GM13976 (cell line): ENCODE results near the gene MCF2L2.
A peak's percentile ranks its signal among the peaks of the same experiment; 100 is the strongest.

ENCODE experiments used
- DNase-seq: peaks from one replicate; pipeline ENCODE4 v3.0.0; 2012; ENCODE audit warnings: low spot score
- CTCF ChIP-seq: IDR thresholded peaks from 2 replicates; pipeline ENCODE4 v1.5.1; 2012; ENCODE audit warnings: borderline replicate concordance, mild to moderate bottlenecking; ENCODE audit not compliant: insufficient read depth; ENCODE audit errors: extremely low read depth, missing control alignments, control extremely low read depth
- in situ Hi-C: fragments of 300-500 bp; cut with MboI; formaldehyde crosslinking; loops from one replicate; pipeline ENCODE4 v1.12.0; 2022; ENCODE audit warnings: low sequenced_read_pairs, mixed read lengths, inconsistent platforms; ENCODE audit not compliant: unreplicated experiment

The MCF2L2 gene

DNA sequence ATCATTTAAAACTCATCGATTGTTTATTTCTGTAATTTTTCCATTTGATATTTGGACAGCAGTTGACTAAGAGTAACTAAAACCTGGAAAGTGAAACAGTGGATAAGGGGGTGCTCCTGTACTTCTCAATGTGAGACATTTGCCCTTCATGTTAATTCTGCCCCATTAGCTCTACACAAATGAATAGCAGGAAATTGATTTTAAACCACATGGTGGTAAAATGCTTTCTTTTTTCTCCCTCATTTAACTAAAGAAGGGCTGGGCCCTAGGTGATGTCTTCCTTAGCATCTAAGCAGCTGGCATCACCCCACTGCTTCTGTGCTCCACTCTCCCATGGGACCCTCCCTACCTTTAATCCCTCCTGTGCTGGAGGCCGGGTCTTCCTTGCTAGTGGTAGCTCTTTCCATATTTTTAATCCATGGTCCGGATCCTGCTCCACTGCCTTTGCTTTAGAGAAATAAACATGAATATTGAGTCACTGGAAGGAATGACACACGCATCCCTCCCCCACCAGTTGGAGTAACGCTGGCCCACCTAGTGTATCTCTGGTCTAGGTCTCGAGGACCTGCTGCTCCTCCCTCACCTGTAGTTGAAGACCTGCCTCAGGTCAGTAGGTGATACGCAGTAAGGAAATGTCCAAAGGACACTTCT lies 235.6 kb downstream of the MCF2L2 start:
- DNase-seq = no peak
- no peak for TF ChIP-seq CTCF
- in situ Hi-C loops = loop anchor here (5.0 kb wide), 1 partner anchor 190 kb away; no protein-coding TSS in a partner anchor

GRCh38 chr3:183189641-183190040 lies 238.8 kb downstream of the MCF2L2 start:
- DNase-seq = no peak
- no peak for TF ChIP-seq CTCF
- in situ Hi-C loops = loop anchor here (5.0 to 10.0 kb wide), 2 partner anchors 65 to 193 kb away; no protein-coding TSS in a partner anchor

DNA sequence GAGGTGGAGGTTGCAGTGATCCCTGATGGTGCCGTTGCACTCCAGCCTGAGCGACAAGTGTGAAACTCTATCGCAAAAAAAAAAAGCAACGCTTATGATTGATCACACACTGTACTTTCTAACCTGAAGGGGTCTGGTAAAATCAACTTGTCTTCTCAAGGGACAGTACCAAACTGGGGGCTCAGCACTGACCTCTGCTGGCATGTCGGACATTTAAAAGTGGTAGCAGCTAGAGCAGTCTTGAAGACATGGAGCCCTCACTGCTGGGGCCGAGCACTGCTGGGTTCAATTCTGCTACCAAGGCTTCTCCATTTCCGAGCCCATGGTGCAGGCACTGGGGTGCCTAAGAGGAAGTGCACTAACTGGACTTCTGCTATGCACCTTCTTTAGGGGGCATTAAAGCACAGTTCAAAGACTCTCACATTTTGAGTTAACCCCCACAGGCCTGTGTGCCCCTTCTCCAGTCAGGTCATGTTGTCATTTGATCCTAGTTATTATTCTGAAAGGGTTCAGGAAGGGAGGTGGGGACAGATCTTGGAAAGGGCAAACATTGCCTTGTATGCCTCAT lies 239.4 kb downstream of the MCF2L2 start:
- in situ Hi-C loops = loop anchor here (10.0 kb wide), 1 partner anchor 64 kb away; no protein-coding TSS in a partner anchor
- DNase-seq = peak; percentile 60
- TF ChIP-seq CTCF = peak; percentile 34

DNA sequence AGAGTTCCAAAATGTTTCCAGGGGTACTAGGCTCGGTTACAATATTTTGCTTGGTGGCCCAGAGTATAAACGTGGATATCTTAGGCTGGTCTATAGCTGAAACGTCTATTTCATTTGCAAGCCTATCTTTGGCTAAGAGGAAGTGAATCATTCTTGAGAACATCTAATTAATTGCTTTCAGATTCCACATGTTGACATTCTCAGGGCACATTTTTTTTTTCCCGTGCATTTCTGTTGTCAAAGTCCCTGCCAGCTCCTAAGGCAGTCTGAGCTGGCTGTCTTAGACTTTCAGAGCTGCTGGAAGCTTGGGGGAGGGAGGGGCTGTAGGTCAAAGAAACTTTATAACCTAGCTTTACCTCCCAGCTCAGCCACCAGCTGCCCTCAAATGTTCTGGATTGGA lies 242.7 kb downstream of the MCF2L2 start:
- no peak for DNase-seq
- no peak for TF ChIP-seq CTCF
- in situ Hi-C loops = loop anchor here (10.0 kb wide), 1 partner anchor 61 kb away; no protein-coding TSS in a partner anchor

GRCh38 chr3:183182732-183183610 lies 245.4 kb downstream of the MCF2L2 start:
- in situ Hi-C loops = loop anchor here (10.0 kb wide), 1 partner anchor 58 kb away; no protein-coding TSS in a partner anchor
- DNase-seq = no peak

DNA sequence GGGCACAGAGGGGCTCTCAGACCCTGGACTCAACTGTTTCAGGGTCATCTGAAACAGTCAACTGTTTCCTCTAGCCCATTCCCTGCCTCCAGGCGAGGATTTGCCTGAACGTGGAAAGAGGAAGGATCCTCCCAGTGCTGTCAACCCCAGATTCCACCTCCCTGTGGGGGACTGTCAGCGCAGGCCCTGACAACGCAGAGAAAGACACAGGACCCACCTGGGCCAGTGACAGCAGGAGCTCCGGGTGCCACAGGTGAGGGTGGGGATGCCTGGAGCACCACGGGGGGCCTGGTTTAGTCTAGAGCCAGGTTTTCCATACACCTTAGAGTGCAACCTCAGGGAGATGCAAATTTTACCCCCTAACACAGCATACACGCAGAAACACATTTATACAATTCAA lies 246.3 kb downstream of the MCF2L2 start:
- no peak for TF ChIP-seq CTCF
- in situ Hi-C loops = loop anchor here (10.0 kb wide), 1 partner anchor 57 kb away; no protein-coding TSS in a partner anchor
- no peak for DNase-seq

More at GRCh38 chr3:183182732-183183610, 245.4 kb downstream of the MCF2L2 start:
- TF ChIP-seq CTCF = no peak
